Breast epithelium (tissue), 3 donors: Measurements from ENCODE around the gene IFTAP.

ENCODE experiments used
- POLR2A ChIP-seq: fragments of 450-650 bp; IDR thresholded peaks from one replicate; pipeline ENCODE4 v1.6.1; 2016; ENCODE audit warnings: antibody characterized with exemption, mild to moderate bottlenecking, moderate library complexity
- POLR2AphosphoS5 ChIP-seq, 3 donors: sonication (generic); formaldehyde crosslinking; IDR thresholded peaks; one replicate each; pipeline ENCODE4 v1.6.1; 2017; ENCODE audit warnings: antibody characterized with exemption in 3 of 3
- TF ChIP-seq, protein P1 (sequence below), 3 donors: fragments of 450-650 bp; IDR thresholded peaks; one replicate each; pipeline ENCODE4 v1.5.1; 2016 to 2017; ENCODE audit warnings: antibody characterized with exemption in 3 of 3, mild to moderate bottlenecking in 3 of 3, moderate library complexity in 3 of 3

DNA sequence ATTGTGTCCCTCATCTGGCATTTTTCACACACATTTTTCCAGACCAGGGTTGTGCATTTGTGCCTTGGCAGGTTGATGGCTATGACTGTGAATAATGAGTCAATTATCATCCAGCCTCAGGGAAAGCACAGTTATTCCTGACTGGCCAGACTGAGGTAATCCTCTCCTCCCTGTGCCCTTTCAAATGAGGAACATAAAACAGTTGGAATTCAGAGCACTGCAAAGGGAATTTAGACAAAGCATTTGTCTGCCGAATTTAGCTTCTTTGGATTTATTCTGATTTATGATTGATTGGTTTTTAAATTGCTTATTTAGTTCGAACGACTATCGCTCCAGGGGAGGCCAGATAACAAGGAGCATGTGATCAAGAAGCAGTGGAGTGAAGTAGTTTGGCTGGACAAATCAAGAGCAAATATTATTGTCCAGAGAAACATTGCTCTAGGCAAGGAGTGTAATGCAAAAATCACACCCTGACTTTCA, 34.5 kb downstream of the IFTAP start:
- no peak for TF ChIP-seq POLR2A
- TF ChIP-seq, protein P1, sequence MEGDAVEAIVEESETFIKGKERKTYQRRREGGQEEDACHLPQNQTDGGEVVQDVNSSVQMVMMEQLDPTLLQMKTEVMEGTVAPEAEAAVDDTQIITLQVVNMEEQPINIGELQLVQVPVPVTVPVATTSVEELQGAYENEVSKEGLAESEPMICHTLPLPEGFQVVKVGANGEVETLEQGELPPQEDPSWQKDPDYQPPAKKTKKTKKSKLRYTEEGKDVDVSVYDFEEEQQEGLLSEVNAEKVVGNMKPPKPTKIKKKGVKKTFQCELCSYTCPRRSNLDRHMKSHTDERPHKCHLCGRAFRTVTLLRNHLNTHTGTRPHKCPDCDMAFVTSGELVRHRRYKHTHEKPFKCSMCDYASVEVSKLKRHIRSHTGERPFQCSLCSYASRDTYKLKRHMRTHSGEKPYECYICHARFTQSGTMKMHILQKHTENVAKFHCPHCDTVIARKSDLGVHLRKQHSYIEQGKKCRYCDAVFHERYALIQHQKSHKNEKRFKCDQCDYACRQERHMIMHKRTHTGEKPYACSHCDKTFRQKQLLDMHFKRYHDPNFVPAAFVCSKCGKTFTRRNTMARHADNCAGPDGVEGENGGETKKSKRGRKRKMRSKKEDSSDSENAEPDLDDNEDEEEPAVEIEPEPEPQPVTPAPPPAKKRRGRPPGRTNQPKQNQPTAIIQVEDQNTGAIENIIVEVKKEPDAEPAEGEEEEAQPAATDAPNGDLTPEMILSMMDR (IDR thresholded peaks at IDR 0.05): no peak
- TF ChIP-seq POLR2AphosphoS5 (IDR thresholded peaks at IDR 0.05): no peak
